GM12878 (cell line): ENCODE results near the gene GALNT9. TPM values are rescaled to one million over a fixed set of nuclear protein-coding genes. Genes with fewer than 3 reads are reported as not detected.

Source experiments
- ATAC-seq: fragments of 200-7000 bp; cut with Tn5 transposase; 3 replicates; pipeline ENCODE4 v1.9.1; 2020; ENCODE audit warnings: mild to moderate bottlenecking, moderate library complexity
- BruUV-seq: library from RNA; stranded (reverse); fragments of 400-500 nt; replicated peaks from 2 replicates; lab custom pipeline; 2021; lab: Mats Ljungman, UMichigan
- CTCF ChIA-PET: fragments of 300-600 bp; sonication (Branson Sonifier 250); formaldehyde crosslinking; extraction: SDS; loops from one replicate; lab custom pipeline; 2021; ENCODE audit warnings: inconsistent platforms; lab: Yijun Ruan, JAX
- POLR2A ChIA-PET: fragments of 350-600 bp; formaldehyde crosslinking; extraction: SDS; loops from one replicate; lab custom pipeline; 2021; ENCODE audit warnings: inconsistent platforms; lab: Charles Lee
- RAD21 ChIA-PET: fragments of 300-600 bp; sonication (Branson Sonifier 250); formaldehyde crosslinking; loops from one replicate; lab custom pipeline; 2023; ENCODE audit warnings: antibody characterized with exemption; ENCODE audit not compliant: unreplicated experiment; lab: Charles Lee
- SMC1A ChIA-PET: fragments of 300-600 bp; sonication (Branson Sonifier 250); formaldehyde crosslinking; loops from one replicate; lab custom pipeline; 2023; ENCODE audit not compliant: unreplicated experiment, uncharacterized antibody; lab: Charles Lee
- DNase-seq: peaks from one replicate; pipeline ENCODE4 v3.0.0-alpha.2; 2011; ENCODE audit warnings: low read depth, low spot score
- FAIRE-seq: peaks from 3 replicates; lab custom pipeline; 2011; peaks lifted over from hg19 to GRCh38; lab: Jason Lieb, UNC
- H2AFZ ChIP-seq: 2 replicates; pipeline ENCODE4 v1.6.0; 2011; ENCODE audit warnings: low read depth, low read length, control low read depth; ENCODE audit not compliant: control insufficient read depth
- H3K27ac ChIP-seq: 2 replicates; pipeline ENCODE4 v1.5.1; 2011; ENCODE audit warnings: control low read depth; ENCODE audit not compliant: control insufficient read depth, insufficient read depth
- H3K27me3 ChIP-seq, 2 experiments: replicated peaks in 1 of 2; 2 replicates each; pipeline versions ENCODE4 v1.6.0 to v1.6.1; 2011; ENCODE audit warnings: low read length in 1 of 2; ENCODE audit not compliant: control insufficient read depth in 2 of 2, insufficient read depth in 2 of 2
- H3K36me3 ChIP-seq, 2 experiments: 2 replicates each; pipeline ENCODE4 v1.5.1; 2011; ENCODE audit warnings: low read length in 1 of 2; ENCODE audit not compliant: control insufficient read depth in 2 of 2, insufficient read depth in 2 of 2
- H3K4me1 ChIP-seq: 2 replicates; pipeline ENCODE4 v1.6.1; 2011; ENCODE audit warnings: mild to moderate bottlenecking, low read length, moderate library complexity, mixed read lengths; ENCODE audit not compliant: control insufficient read depth, insufficient read depth
- H3K4me2 ChIP-seq: 2 replicates; pipeline ENCODE4 v1.6.0; 2011; ENCODE audit warnings: control low read depth; ENCODE audit not compliant: control insufficient read depth, insufficient read depth
- H3K4me3 ChIP-seq: fragments of 200-600 bp; sonication (generic); 2 replicates; pipeline ENCODE4 v1.5.1; 2016
- H3K79me2 ChIP-seq: 2 replicates; pipeline ENCODE4 v1.6.0; 2011; ENCODE audit warnings: low read length; ENCODE audit not compliant: control insufficient read depth, insufficient read depth
- H3K9ac ChIP-seq: 2 replicates; pipeline ENCODE4 v1.8.0; 2011; ENCODE audit warnings: low read length, control low read depth, mixed read lengths; ENCODE audit not compliant: control insufficient read depth, insufficient read depth
- H3K9me3 ChIP-seq: replicated peaks from 3 replicates; pipeline ENCODE4 v1.5.1; 2011; ENCODE audit warnings: mild to moderate bottlenecking, low read length; ENCODE audit not compliant: control insufficient read depth, insufficient read depth
- H4K20me1 ChIP-seq: 2 replicates; pipeline ENCODE4 v1.6.0; 2011; ENCODE audit not compliant: control insufficient read depth, insufficient read depth
- CREB1 ChIP-seq: IDR thresholded peaks from 2 replicates; pipeline ENCODE4 v1.6.1; 2012; ENCODE audit warnings: low read depth, mild to moderate bottlenecking, inconsistent platforms
- EGR1 ChIP-seq, 2 experiments: IDR thresholded peaks; 1 replicate in 1 of 2; 2 replicates in 1 of 2; pipeline ENCODE4 v1.6.1; 2011 to 2012; ENCODE audit warnings: low read depth in 2 of 2, low read length in 2 of 2, borderline replicate concordance in 1 of 2, mild to moderate bottlenecking in 1 of 2, moderate library complexity in 1 of 2
- IKZF1 ChIP-seq: fragments of 450-650 bp; conservative IDR thresholded peaks from 2 replicates; pipeline ENCODE4 v1.6.1; 2017; ENCODE audit warnings: antibody characterized with exemption, mild to moderate bottlenecking
- IRF3 ChIP-seq: fragments of 450-650 bp; IDR thresholded peaks from 2 replicates; pipeline ENCODE4 v1.6.1; 2014; ENCODE audit warnings: mild to moderate bottlenecking
- KDM1A ChIP-seq: fragments of 200-600 bp; sonication (generic); IDR thresholded peaks from 2 replicates; pipeline ENCODE4 v1.6.1; 2016; ENCODE audit warnings: borderline replicate concordance
- MTA2 ChIP-seq: fragments of 450-650 bp; IDR thresholded peaks from 2 replicates; pipeline ENCODE4 v1.6.1; 2016; ENCODE audit warnings: low read depth, mild to moderate bottlenecking, moderate library complexity
- NFYB ChIP-seq: IDR thresholded peaks from 2 replicates; pipeline ENCODE4 v1.6.1; 2011; ENCODE audit warnings: low read depth, mild to moderate bottlenecking, low read length, improper control_type of control experiment, moderate library complexity; ENCODE audit not compliant: insufficient read depth
- RB1 ChIP-seq: fragments of 450-650 bp; formaldehyde crosslinking; IDR thresholded peaks from 2 replicates; pipeline ENCODE4 v1.6.1; 2017; ENCODE audit warnings: mild to moderate bottlenecking, borderline replicate concordance
- SMAD5 ChIP-seq: IDR thresholded peaks from 2 replicates; pipeline ENCODE4 v1.6.1; 2016; ENCODE audit warnings: antibody characterized with exemption, low read depth
- SMARCA5 ChIP-seq: fragments of 450-650 bp; IDR thresholded peaks from 2 replicates; pipeline ENCODE4 v1.6.1; 2017; ENCODE audit warnings: mild to moderate bottlenecking
- SP1 ChIP-seq: IDR thresholded peaks from one replicate; pipeline ENCODE4 v1.6.1; 2011; ENCODE audit warnings: low read depth, low read length
- STAT1 ChIP-seq: fragments of 450-650 bp; conservative IDR thresholded peaks from 2 replicates; pipeline ENCODE4 v1.6.1; 2014; ENCODE audit warnings: antibody characterized with exemption, mild to moderate bottlenecking
- ZBTB33 ChIP-seq: fragments of 450-650 bp; IDR thresholded peaks from 2 replicates; pipeline ENCODE4 v1.6.1; 2017; ENCODE audit warnings: mild to moderate bottlenecking
- ZBTB40 ChIP-seq: fragments of 450-650 bp; IDR thresholded peaks from 2 replicates; pipeline ENCODE4 v1.6.1; 2016; ENCODE audit warnings: mild to moderate bottlenecking, moderate library complexity, borderline replicate concordance
- WGBS: methylation state at CpG from one replicate; pipeline ENCODE4 v1.1.6; 2016; ENCODE audit warnings: low lambda C conversion rate; ENCODE audit not compliant: insufficient replicate concordance, insufficient coverage; ENCODE audit errors: missing lambda C conversion rate; 5-methylcytosine and 5-hydroxymethylcytosine counted together
- in situ Hi-C: fragments of 300-500 bp; cut with MboI; formaldehyde crosslinking; loops from 9 replicates; pipeline ENCODE4 v1.14.3; 2018; ENCODE audit warnings: mixed read lengths
- intact Hi-C: fragments of 100-400 bp; cut with micrococcal nuclease; formaldehyde crosslinking; loops from one replicate; pipeline ENCODE4 v1.14.2; 2022; ENCODE audit not compliant: unreplicated experiment
- polyA plus RNA-seq, 11 experiments: library from polyadenylated mRNA; depleted of rRNA in 4 of 11; unstranded in 6 of 11; stranded (reverse) in 5 of 11; fragments of >200 nt; fragmentation: Nextera tagmentation in 4 of 11; fragmentation: Illumina TruSeq in 1 of 11; extraction: Ambion mirVana in 4 of 11; extraction: Trizol in 1 of 11; gene quantifications; 1 replicate in 1 of 11; 2 replicates in 10 of 11; pipeline versions ENCODE4 v1.2.1 to v1.2.3, GENCODE V29; 2011 to 2016; ENCODE audit warnings: inconsistent platforms in 2 of 11, missing spikeins in 2 of 11, low read depth in 1 of 11
- total RNA-seq, 4 experiments: library from RNA; depleted of rRNA in 3 of 4; stranded (reverse); fragments of >200 nt in 3 of 4; fragmentation: Illumina TruSeq in 1 of 4; extraction: Trizol in 1 of 4; gene quantifications; 2 replicates each; pipeline versions ENCODE4 v1.2.1 to v1.2.3, GENCODE V29; 2013 to 2021
- TF ChIP-seq, protein P1 (sequence below): fragments of 450-650 bp; IDR thresholded peaks from 2 replicates; pipeline ENCODE4 v1.6.1; 2017; ENCODE audit warnings: low read depth, mild to moderate bottlenecking, moderate library complexity
- TF ChIP-seq, protein P2 (sequence below): IDR thresholded peaks from 2 replicates; pipeline ENCODE4 v1.6.1; 2012; ENCODE audit warnings: low read depth, low read length, improper control_type of control experiment

GALNT9 gene
- total and polyA plus RNA-seq, 10 of the 15 experiments (the other 5 are each of a cell fraction or from before 2014, with no cell fraction given), result 0.04 TPM; not detected in 9

GRCh38 chr12:132339856-132340255 lies 10.5 kb upstream of the GALNT9 start:
- no peaks in the 10 kb centered on the region for H3K4me1 ChIP-seq
- no peaks in the 10 kb centered on the region for H3K27me3 ChIP-seq
- in situ Hi-C loops (no loop called here), intact Hi-C loops (no loop called here)
- RAD21 ChIA-PET, result no interaction called here
- no peak overlapping the region for H3K4me3 ChIP-seq
- ATAC-seq, result no peak
- no peak overlapping the region for H2AFZ ChIP-seq
- H4K20me1 ChIP-seq, result no peaks in the 10 kb centered on the region
- no peaks in the 10 kb centered on the region for H3K36me3 ChIP-seq
- POLR2A ChIA-PET, result no interaction called here
- H3K9me3 ChIP-seq, result no peaks in the 10 kb centered on the region; the same call in 2 of the 3 replicates
- SMC1A ChIA-PET, result no interaction called here
- H3K27ac ChIP-seq, result no peak overlapping the region
- no peak for DNase-seq
- H3K4me2 ChIP-seq, result no peak overlapping the region
- no peak overlapping the region for H3K9ac ChIP-seq
- H3K79me2 ChIP-seq, result no peaks in the 10 kb centered on the region
- no TSS peak for BruUV-seq
- FAIRE-seq, result no peak
- CTCF ChIA-PET, result no interaction called here
- 67% methylated on average over 17 of the region's 17 CpGs for WGBS
- TF ChIP-seq ZBTB40, result no peak
- no peak for TF ChIP-seq EGR1 (IDR thresholded peaks at IDR 0.05; ENCODE audit: borderline replicate concordance in 1 of 2, low read depth in 2 of 2, low read length in 2 of 2)
- no peak for TF ChIP-seq SP1
- TF ChIP-seq RB1, result no peak
- no peak for TF ChIP-seq IKZF1
- no peak for TF ChIP-seq SMARCA5
- TF ChIP-seq NFYB, result no peak
- TF ChIP-seq, protein P1, sequence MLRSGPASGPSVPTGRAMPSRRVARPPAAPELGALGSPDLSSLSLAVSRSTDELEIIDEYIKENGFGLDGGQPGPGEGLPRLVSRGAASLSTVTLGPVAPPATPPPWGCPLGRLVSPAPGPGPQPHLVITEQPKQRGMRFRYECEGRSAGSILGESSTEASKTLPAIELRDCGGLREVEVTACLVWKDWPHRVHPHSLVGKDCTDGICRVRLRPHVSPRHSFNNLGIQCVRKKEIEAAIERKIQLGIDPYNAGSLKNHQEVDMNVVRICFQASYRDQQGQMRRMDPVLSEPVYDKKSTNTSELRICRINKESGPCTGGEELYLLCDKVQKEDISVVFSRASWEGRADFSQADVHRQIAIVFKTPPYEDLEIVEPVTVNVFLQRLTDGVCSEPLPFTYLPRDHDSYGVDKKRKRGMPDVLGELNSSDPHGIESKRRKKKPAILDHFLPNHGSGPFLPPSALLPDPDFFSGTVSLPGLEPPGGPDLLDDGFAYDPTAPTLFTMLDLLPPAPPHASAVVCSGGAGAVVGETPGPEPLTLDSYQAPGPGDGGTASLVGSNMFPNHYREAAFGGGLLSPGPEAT, result no peak
- no peak for TF ChIP-seq IRF3
- no peak for TF ChIP-seq KDM1A
- TF ChIP-seq STAT1, result no peak
- TF ChIP-seq CREB1, result no peak
- no peak for TF ChIP-seq SMAD5
- TF ChIP-seq MTA2, result no peak
- no peak for TF ChIP-seq ZBTB33
- TF ChIP-seq, protein P2, sequence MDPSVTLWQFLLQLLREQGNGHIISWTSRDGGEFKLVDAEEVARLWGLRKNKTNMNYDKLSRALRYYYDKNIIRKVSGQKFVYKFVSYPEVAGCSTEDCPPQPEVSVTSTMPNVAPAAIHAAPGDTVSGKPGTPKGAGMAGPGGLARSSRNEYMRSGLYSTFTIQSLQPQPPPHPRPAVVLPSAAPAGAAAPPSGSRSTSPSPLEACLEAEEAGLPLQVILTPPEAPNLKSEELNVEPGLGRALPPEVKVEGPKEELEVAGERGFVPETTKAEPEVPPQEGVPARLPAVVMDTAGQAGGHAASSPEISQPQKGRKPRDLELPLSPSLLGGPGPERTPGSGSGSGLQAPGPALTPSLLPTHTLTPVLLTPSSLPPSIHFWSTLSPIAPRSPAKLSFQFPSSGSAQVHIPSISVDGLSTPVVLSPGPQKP, result no peak
